Keratinocyte (primary cell): ENCODE results near the gene SHMT2. TPM values are rescaled to one million over a fixed set of nuclear protein-coding genes. Genes with fewer than 3 reads are reported as not detected.
A peak's percentile ranks its signal among the peaks of the same experiment; 100 is the strongest.

ENCODE experiments used
- DNase-seq: peaks from one replicate; pipeline ENCODE4 v3.0.0-alpha.2; 2011; ENCODE audit warnings: low read depth, missing footprints, low spot score
- FAIRE-seq: peaks from 2 replicates; lab custom pipeline; 2011; peaks lifted over from hg19 to GRCh38; lab: Jason Lieb, UNC
- H2AFZ ChIP-seq: 2 replicates; pipeline ENCODE4 v1.6.0; 2012; ENCODE audit warnings: low read length, control low read depth, inconsistent platforms; ENCODE audit not compliant: control insufficient read depth
- H3K27ac ChIP-seq: 2 replicates; pipeline ENCODE4 v1.5.1; 2011; ENCODE audit warnings: low read length; ENCODE audit not compliant: control insufficient read depth, insufficient read depth
- H3K27me3 ChIP-seq: 3 replicates; pipeline ENCODE4 v1.6.0; 2011; ENCODE audit warnings: low read length; ENCODE audit not compliant: control insufficient read depth, insufficient read depth; ENCODE audit errors: extremely low read depth
- H3K36me3 ChIP-seq, 2 experiments: 2 replicates in 1 of 2; 3 replicates in 1 of 2; pipeline ENCODE4 v1.5.1; 2011; ENCODE audit warnings: low read length in 2 of 2, mild to moderate bottlenecking in 1 of 2; ENCODE audit not compliant: control insufficient read depth in 2 of 2, insufficient read depth in 2 of 2; ENCODE audit errors: extremely low read depth in 1 of 2
- H3K4me1 ChIP-seq: 3 replicates; pipeline ENCODE4 v1.5.1; 2011; ENCODE audit warnings: low read length; ENCODE audit not compliant: control insufficient read depth, insufficient read depth; ENCODE audit errors: extremely low read depth
- H3K4me2 ChIP-seq: 3 replicates; pipeline ENCODE4 v1.6.0; 2011; ENCODE audit warnings: low read depth, low read length; ENCODE audit not compliant: control insufficient read depth, insufficient read depth; ENCODE audit errors: extremely low read depth
- H3K4me3 ChIP-seq, 3 experiments: fragments of 200-600 bp in 1 of 3; sonication (generic) in 1 of 3; 2 replicates in 2 of 3; 3 replicates in 1 of 3; pipeline ENCODE4 v1.5.1; 2011 to 2016; ENCODE audit warnings: low read length in 3 of 3, mild to moderate bottlenecking in 3 of 3, control low read depth in 2 of 3, inconsistent platforms in 1 of 3, low read depth in 1 of 3, mixed read lengths in 1 of 3, mixed run types in 1 of 3, moderate library complexity in 1 of 3; ENCODE audit not compliant: control insufficient read depth in 2 of 3, insufficient read depth in 2 of 3; ENCODE audit errors: extremely low read depth in 1 of 3
- H3K79me2 ChIP-seq: 2 replicates; pipeline ENCODE4 v1.6.0; 2012; ENCODE audit warnings: low read length; ENCODE audit not compliant: control insufficient read depth, insufficient read depth
- H3K9ac ChIP-seq: 3 replicates; pipeline ENCODE4 v1.6.0; 2011; ENCODE audit warnings: low read length; ENCODE audit not compliant: control insufficient read depth, insufficient read depth; ENCODE audit errors: extremely low read depth
- H3K9me1 ChIP-seq: 3 replicates; pipeline ENCODE4 v1.6.0; 2011; ENCODE audit warnings: low read length; ENCODE audit not compliant: control insufficient read depth, insufficient read depth; ENCODE audit errors: extremely low read depth
- H3K9me3 ChIP-seq: 2 replicates; pipeline ENCODE4 v1.5.1; 2012; ENCODE audit warnings: low read depth, low read length; ENCODE audit not compliant: control insufficient read depth
- H4K20me1 ChIP-seq: 3 replicates; pipeline ENCODE4 v1.6.0; 2011; ENCODE audit warnings: low read length; ENCODE audit not compliant: control insufficient read depth, insufficient read depth; ENCODE audit errors: extremely low read depth
- EZH2 ChIP-seq: IDR thresholded peaks from one replicate; pipeline ENCODE4 v1.6.1; 2012; ENCODE audit warnings: inconsistent platforms, mild to moderate bottlenecking, low read length, moderate library complexity
- dilution Hi-C: fragments of 300-500 bp; cut with MboI; formaldehyde crosslinking; loops from one replicate; pipeline ENCODE4 v1.7.0; 2020; ENCODE audit warnings: low sequenced_read_pairs; ENCODE audit not compliant: extremely low pct_ligation_motif_present
- polyA plus RNA-seq, 5 experiments: library from polyadenylated mRNA; depleted of rRNA in 3 of 5; stranded (reverse) in 3 of 5; stranded (forward) in 1 of 5; unstranded in 1 of 5; fragments of >200 nt; gene quantifications; 1 replicate in 1 of 5; 2 replicates in 3 of 5; 3 replicates in 1 of 5; pipeline versions ENCODE4 v1.2.1 to v1.2.3, GENCODE V29; 2011 to 2012; ENCODE audit warnings: missing spikeins in 2 of 5, low read depth in 1 of 5, low replicate concordance in 1 of 5
- TF ChIP-seq, protein P1 (sequence below), 3 experiments: IDR thresholded peaks in 1 of 3; conservative IDR thresholded peaks in 1 of 3; optimal IDR thresholded peaks in 1 of 3; 2 replicates in 2 of 3; 3 replicates in 1 of 3; pipeline versions ENCODE3 to v1.5.1; 2011; ENCODE audit warnings: low read length in 3 of 3, mild to moderate bottlenecking in 3 of 3, moderate library complexity in 2 of 3, control low read depth in 1 of 3, inconsistent platforms in 1 of 3; ENCODE audit not compliant: insufficient read depth in 2 of 3; ENCODE audit errors: extremely low read depth in 1 of 3

The SHMT2 gene
- polyA plus RNA-seq, 1 donor (not counting 4 experiments of a cell fraction or from before 2014, with no cell fraction given): 128 TPM

DNA sequence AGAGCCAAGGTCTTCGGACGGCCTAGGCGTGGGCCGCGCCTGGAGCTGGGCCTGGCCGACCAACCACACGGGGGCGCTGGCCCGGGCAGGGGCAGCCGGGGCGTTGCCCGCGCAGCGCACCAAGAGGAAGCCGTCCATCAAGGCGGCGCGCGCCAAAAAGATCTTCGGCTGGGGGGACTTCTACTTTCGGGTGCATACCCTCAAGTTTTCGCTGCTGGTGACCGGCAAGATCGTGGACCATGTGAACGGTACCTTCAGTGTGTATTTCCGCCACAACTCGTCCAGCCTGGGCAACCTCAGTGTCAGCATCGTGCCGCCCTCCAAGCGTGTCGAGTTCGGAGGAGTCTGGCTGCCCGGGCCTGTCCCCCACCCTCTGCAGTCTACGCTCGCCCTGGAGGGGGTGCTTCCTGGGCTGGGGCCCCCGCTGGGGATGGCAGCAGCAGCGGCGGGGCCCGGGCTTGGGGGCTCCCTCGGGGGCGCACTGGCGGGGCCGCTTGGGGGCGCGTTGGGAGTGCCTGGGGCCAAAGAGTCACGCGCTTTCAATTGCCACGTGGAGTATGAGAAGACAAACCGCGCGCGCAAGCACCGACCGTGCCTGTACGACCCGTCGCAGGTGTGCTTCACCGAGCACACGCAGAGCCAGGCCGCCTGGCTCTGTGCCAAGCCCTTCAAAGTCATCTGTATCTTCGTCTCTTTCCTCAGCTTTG is 4.4 kb upstream of the SHMT2 start:
- no peak for DNase-seq
- Histone ChIP-seq H3K27me3 (peaks cover 17% of the 10 kb centered on the region), H3K79me2 (peaks cover 7% of the 10 kb centered on the region), H3K27ac (no peak overlapping the region), H3K9ac (no peak overlapping the region), H2AFZ (no peak overlapping the region), H3K9me1 (no peaks in the 10 kb centered on the region), H4K20me1 (no peaks in the 10 kb centered on the region), H3K4me3 (no peak overlapping the region), H3K9me3 (no peaks in the 10 kb centered on the region), H3K4me1 (peaks cover 6% of the 10 kb centered on the region), H3K36me3 (no peaks in the 10 kb centered on the region), H3K4me2 (no peak overlapping the region)
- TF ChIP-seq EZH2: no peak
- TF ChIP-seq, protein P1, sequence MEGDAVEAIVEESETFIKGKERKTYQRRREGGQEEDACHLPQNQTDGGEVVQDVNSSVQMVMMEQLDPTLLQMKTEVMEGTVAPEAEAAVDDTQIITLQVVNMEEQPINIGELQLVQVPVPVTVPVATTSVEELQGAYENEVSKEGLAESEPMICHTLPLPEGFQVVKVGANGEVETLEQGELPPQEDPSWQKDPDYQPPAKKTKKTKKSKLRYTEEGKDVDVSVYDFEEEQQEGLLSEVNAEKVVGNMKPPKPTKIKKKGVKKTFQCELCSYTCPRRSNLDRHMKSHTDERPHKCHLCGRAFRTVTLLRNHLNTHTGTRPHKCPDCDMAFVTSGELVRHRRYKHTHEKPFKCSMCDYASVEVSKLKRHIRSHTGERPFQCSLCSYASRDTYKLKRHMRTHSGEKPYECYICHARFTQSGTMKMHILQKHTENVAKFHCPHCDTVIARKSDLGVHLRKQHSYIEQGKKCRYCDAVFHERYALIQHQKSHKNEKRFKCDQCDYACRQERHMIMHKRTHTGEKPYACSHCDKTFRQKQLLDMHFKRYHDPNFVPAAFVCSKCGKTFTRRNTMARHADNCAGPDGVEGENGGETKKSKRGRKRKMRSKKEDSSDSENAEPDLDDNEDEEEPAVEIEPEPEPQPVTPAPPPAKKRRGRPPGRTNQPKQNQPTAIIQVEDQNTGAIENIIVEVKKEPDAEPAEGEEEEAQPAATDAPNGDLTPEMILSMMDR (optimal IDR thresholded peaks at IDR 0.05 in 1 of 3, IDR thresholded peaks at IDR 0.05 in 1 of 3, conservative IDR thresholded peaks at IDR 0.05 in 1 of 3; ENCODE audit: extremely low read depth in 1 of 3, insufficient read depth in 2 of 3, low read length in 3 of 3): peak in 1 of 3 experiments; percentile 27
- no peak for FAIRE-seq
- dilution Hi-C loops: no loop called here

DNA sequence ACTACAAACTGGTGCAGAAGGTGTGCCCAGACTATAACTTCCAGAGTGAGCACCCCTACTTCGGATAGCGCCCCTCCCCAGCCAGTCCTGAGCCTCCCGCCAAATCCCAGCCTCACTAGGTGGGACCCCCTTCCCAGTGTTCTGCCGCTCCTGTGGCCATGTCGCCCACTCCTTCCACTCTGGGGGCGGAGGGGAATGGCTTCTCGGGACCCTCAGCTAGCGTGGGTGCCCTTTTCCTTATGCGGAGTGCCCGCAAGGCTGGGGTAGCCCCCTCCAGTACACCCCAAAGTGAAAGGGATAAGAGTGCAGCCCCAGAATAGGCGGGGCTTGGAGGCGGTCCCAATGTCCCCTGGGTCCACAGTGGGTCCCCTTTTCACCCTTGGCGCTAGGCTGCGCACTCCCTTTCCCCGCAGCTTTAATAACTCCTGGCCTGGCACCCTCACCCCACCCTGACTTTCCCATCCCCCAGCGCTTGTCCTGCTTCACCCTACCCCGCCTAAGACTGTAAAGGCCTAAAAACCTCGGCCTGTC is 3.8 kb upstream of the SHMT2 start:
- Histone ChIP-seq H3K9me3 (no peaks in the 10 kb centered on the region), H3K4me2 (no peak overlapping the region), H3K79me2 (peaks cover 13% of the 10 kb centered on the region), H3K9me1 (no peaks in the 10 kb centered on the region), H4K20me1 (no peaks in the 10 kb centered on the region), H3K27me3 (peaks cover 13% of the 10 kb centered on the region), H3K36me3 (no peaks in the 10 kb centered on the region), H3K27ac (no peak overlapping the region), H3K4me3 (no peak overlapping the region), H2AFZ (no peak overlapping the region), H3K4me1 (peaks cover 10% of the 10 kb centered on the region), H3K9ac (no peak overlapping the region)
- dilution Hi-C loops: no loop called here
- DNase-seq (no peak), FAIRE-seq (no peak)
- TF ChIP-seq, protein P1 (optimal IDR thresholded peaks at IDR 0.05 in 1 of 3, IDR thresholded peaks at IDR 0.05 in 1 of 3, conservative IDR thresholded peaks at IDR 0.05 in 1 of 3; ENCODE audit: extremely low read depth in 1 of 3, insufficient read depth in 2 of 3, low read length in 3 of 3): no peak
- no peak for TF ChIP-seq EZH2
